NB4 (cell line): Measurements from ENCODE around the gene PSG6.
"Not testable (repeated sequence)": the region's sequence is repeated elsewhere in the genome, so short reads cannot be mapped to it uniquely, and the experiment has no call there.

Experiments
- DNase-seq: peaks from one replicate; pipeline ENCODE4 v3.0.0; 2010; ENCODE audit warnings: low read depth
- H3K4me3 ChIP-seq: one replicate; pipeline ENCODE4 v1.5.1; 2011; ENCODE audit warnings: mild to moderate bottlenecking, low read depth, low read length, moderate library complexity
- MYC ChIP-seq: IDR thresholded peaks from 2 replicates; pipeline ENCODE4 v1.6.1; 2011; ENCODE audit warnings: low read depth, low read length
- POLR2A ChIP-seq: IDR thresholded peaks from 2 replicates; pipeline ENCODE4 v1.6.1; 2011; ENCODE audit warnings: mild to moderate bottlenecking; ENCODE audit not compliant: insufficient read length; ENCODE audit errors: extremely low read depth
- TF ChIP-seq, protein P1 (sequence below): IDR thresholded peaks from 2 replicates; pipeline ENCODE4 v1.6.1; 2011; ENCODE audit warnings: low read depth, low read length
- TF ChIP-seq, protein P2 (sequence below): IDR thresholded peaks from one replicate; pipeline ENCODE4 v1.5.1; 2012; ENCODE audit warnings: low read depth, low read length

PSG6 gene

DNA sequence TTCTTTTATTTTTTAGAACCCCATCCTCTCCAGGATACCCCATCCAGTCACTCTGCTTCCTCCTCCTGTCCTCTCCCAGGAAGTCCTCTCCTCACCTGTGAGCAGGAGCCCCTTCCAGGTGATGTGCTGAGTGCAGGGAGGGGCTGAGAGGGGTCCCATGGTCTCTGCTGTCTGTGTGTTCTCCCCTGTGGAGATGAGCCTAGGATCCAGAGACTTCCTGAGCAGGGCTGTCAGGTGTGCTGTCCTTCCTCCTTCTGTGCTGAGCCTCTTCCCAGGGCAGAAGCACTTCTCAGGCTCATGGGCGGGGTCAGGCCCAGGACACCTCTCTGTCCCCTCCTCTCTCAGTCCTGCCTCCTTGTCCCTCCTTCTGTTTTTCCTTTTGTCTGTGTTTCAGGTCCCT, at the start of gene PSG6:
PSG6 (minus strand) TSS at position 261 of the 400 bp plus-strand sequence; CDS start at position 159, 102 bp downstream.
- DNase-seq, H3K4me3 ChIP-seq: not testable (repeated sequence)

DNA sequence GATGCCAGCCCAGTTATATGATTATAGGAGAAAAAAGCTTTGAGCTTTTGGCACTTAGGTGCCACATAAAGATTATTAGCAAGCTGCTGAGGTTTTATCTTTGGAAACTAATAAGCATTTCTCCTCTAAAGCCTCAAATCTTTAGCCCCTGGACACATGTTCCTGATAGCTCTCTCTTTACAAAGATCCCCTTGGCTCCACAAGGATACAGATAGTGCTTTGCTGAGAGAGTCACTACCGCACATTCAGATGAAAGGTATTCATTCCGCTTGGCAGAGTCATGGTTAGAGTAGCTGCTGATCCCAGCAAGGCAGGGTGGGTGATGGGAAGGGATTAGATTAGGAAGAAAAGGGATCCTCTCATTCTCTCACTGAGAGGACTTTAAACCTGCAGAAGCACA, 47.5 kb upstream of the PSG6 start:
- no peak for DNase-seq
- TF ChIP-seq MYC, result no peak
- no peak for TF ChIP-seq POLR2A
- TF ChIP-seq, protein P1, sequence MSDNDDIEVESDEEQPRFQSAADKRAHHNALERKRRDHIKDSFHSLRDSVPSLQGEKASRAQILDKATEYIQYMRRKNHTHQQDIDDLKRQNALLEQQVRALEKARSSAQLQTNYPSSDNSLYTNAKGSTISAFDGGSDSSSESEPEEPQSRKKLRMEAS, result no peak
- TF ChIP-seq, protein P2, sequence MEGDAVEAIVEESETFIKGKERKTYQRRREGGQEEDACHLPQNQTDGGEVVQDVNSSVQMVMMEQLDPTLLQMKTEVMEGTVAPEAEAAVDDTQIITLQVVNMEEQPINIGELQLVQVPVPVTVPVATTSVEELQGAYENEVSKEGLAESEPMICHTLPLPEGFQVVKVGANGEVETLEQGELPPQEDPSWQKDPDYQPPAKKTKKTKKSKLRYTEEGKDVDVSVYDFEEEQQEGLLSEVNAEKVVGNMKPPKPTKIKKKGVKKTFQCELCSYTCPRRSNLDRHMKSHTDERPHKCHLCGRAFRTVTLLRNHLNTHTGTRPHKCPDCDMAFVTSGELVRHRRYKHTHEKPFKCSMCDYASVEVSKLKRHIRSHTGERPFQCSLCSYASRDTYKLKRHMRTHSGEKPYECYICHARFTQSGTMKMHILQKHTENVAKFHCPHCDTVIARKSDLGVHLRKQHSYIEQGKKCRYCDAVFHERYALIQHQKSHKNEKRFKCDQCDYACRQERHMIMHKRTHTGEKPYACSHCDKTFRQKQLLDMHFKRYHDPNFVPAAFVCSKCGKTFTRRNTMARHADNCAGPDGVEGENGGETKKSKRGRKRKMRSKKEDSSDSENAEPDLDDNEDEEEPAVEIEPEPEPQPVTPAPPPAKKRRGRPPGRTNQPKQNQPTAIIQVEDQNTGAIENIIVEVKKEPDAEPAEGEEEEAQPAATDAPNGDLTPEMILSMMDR, result no peak
- no peak overlapping the region for H3K4me3 ChIP-seq

DNA sequence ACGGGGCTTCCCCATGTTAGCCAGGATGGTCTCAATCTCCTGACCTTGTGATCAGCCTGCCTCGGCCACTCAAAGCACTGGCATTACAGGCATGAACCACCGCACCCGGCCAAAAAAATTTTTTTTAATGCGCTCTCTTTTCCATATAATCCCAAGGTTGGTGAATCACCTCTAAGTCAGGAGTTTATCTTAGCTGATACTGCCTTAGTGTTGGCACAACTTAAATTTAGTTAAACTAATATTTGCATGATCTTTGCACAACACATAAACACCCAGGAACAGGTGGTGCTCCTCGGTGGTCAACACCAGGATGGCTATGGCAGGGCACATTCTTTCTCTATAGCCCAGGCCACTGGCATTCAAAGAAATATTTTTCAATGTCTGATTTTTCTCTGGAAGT, 43.4 kb upstream of the PSG6 start:
- H3K4me3 ChIP-seq, result no peak overlapping the region
- no peak for TF ChIP-seq MYC
- no peak for DNase-seq

DNA sequence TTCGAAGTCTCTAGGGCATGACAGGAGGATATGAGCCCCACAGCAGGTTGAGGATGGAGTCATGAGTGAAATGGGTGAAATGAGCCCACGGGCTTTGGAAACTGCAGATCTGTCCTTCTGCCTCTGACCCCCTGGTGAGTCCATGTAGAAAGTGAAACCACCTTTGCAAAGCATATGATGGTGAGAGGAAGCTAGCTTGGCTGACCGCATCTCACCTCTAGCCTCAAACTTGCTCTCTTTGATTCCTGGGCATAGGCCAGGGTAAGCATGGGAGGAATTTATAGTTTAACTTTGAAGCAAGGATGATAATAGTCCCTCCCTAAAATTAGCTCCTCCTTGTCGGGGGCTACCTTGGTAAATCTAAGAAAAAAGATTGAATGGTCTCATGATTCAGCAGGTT, 34.4 kb upstream of the PSG6 start:
- DNase-seq, H3K4me3 ChIP-seq: not testable (repeated sequence)

DNA sequence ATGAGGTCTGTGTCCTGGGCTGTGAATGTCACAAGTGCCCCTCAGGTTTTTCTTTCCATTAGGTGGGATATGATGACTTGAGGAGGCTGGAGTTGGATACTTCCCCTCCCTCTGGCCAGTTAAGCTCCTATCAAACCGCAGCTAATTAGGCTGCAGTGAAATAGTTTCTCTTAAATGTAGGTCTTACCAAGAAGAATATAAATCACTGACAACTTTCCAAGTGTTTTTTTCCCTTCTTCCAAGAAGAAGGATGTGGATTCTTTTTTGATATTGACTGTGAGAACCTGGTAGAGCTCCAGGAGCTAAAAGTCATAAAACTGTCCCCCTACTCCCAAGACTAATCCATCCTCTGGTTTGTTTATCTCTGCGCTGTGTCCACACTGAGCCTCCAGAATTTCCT, 33.8 kb upstream of the PSG6 start:
- not testable (repeated sequence) for H3K4me3 ChIP-seq, DNase-seq

DNA sequence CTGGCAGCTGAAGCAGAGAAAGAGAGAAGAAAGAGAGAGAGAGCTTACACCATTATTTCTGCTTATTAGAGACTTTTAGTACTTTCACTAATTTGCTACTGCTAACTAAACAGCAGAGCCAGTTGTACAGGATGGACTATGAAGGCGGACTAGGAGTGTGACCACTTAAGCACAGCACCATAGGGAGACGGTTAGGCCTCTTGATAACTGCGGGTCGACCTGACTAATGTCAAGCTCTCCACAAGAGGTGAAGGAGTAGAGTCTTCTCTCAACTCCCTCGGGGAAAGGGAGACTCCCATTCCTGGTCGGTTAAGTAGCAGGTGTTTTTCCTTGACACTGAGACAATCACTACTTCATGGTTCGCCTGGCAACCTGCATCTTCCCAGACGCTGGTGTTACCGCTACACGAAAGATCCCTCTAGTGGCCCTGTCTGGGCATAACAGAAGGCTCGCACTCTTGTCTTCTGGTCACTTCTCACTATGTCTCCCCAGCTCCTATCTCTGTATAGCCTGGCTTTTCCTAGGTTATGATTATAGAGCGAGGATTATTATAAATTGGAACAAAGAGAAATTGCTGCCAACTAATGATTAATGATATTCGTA, 24.6 kb upstream of the PSG6 start:
- peak; percentile 1 for DNase-seq

DNA sequence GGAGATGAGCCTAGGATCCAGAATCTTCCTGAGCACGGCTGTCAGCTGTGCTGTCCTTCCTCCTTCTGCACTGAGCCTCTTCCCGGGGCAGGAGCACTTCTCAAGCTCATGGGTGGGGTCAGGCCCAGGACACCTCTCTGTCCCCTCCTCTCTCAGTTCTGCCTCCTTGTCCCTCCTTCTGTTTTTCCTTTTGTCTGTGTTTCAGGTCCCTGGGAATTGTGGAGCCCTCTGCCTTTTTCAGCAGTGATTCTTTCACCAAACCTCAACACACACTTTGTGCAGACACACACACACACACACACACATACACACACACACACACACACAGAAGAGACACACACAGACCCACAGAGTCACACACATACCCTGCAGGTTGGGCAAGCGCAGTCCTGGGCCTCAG, 19.4 kb upstream of the PSG6 start, which contains the start of gene PSG7:
PSG7 (minus strand) TSS at position 101 of the 400 bp plus-strand sequence. CDS start 131 bp downstream, outside the sequence.
- DNase-seq, H3K4me3 ChIP-seq: not testable (repeated sequence)

More for the DNA sequence above, 24.6 kb upstream of the PSG6 start:
- TF ChIP-seq POLR2A, result no peak
- TF ChIP-seq, protein P1, result no peak
- TF ChIP-seq, protein P2, result peak; percentile 35
- no peak overlapping the region for H3K4me3 ChIP-seq

DNA sequence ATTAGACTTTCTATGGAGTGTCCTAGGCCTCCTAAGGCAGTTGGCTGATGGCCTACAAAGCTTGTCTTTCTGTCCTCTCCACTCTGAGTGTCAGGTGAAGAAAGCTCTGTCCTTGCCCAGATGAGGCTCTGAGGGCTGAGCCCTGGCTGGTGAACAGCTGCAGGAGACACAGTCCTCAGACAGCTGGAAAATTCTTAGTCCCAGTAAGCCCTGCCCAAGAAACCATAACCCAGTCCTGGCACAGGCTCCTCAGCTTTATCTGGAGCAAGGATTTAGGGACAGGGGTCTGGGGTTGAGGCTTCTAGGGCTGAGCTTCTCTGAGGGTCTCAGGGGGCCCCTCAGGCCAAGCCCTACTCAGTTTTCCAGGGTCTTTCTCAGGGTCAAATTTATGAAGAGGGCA, 17.0 kb upstream of the PSG6 start:
- not testable (repeated sequence) for DNase-seq, H3K4me3 ChIP-seq

DNA sequence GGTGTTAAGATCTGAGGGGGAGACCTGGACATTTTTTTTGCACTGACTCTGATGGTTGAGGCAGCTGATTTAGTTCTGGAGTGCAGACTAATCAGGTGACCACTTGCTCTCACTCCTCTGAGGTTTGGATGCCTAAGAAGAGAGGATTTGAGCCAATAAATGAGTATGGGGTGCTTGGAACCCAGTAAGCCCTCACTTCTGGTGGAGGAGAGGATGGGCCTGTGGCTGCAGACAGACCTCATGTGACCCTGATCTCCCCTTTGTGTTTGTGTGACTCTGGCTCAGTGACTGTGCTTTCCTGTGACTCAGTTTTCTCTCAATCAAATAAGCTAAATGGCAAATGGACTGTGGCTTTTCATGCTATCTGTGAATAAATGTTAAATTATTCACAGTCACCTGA, 16.5 kb upstream of the PSG6 start:
- not testable (repeated sequence) for H3K4me3 ChIP-seq

DNA sequence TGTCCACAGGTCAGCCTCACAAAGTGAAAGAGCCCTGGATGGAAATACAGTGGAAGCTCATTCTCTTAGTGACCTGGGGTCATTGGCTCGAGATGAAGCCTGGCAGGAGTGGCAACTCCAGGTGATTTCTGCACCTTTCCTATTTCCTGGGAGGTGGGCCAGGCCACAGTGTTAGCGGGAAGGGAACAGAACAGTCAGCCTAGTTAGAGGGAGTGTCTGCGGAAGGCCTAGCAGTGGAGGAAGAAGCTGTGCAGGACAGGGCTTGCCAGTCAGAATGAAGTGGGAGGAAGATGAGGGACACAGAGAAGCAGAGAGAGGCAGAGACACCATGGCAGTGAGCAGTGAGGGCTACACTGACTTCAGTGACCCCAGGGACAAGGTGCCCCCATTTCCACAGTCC, 15.7 kb upstream of the PSG6 start:
- not testable (repeated sequence) for DNase-seq, H3K4me3 ChIP-seq

More for the DNA sequence above, 16.5 kb upstream of the PSG6 start:
- DNase-seq, result not testable (repeated sequence)

DNA sequence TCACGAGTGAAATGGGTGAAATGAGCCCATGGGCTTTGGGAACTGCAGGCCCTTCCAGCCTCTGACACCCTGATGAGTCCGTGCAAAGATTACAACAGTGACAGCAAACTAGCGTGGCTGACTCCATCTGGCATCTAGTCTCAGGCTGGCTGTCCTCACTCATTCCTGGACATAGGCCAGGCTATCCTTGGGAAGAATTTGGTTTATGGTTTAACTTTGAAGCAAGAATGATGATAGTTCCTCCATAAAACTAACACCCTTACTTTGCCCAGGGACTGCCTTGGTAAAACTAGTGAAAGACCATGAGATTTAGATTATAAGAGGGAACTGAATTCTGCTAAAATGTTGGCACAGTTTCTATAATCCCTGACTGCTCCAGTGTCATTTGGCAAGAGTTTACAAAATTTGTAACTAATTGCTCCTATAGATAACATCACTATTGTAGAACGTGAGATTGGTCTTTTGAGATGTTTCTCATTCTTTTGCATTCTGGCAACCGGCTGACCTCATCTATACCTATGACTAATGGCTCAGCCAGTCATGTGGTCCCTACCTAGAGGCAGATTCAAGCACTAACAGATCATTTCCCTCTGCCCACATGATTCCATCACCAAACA, 14.9 kb upstream of the PSG6 start:
- not testable (repeated sequence) for H3K4me3 ChIP-seq, DNase-seq

DNA sequence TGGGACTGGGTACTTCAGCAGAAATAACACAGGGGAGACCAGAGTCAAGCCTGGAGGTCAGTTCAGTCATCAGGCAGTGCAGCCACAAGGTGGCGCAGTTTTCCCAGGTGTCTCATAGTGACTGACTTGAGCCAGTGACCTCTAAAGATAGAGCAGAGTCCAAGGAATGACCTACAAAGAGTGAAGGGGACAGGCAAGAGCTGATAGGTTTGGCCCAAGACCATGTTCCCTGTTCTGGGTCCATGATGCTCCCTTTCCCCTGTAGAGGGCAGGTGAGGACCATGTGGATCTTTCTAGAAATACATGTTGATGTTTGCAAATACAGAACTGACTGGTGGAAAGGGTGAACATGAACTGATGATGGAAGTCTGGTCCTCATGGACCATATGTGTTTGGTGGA, 12.5 kb upstream of the PSG6 start:
- DNase-seq, result not testable (repeated sequence)

More for the DNA sequence above, 12.5 kb upstream of the PSG6 start:
- not testable (repeated sequence) for H3K4me3 ChIP-seq
